ENCODE results near the gene TNFSF9.

Gene TNFSF9, protein sequence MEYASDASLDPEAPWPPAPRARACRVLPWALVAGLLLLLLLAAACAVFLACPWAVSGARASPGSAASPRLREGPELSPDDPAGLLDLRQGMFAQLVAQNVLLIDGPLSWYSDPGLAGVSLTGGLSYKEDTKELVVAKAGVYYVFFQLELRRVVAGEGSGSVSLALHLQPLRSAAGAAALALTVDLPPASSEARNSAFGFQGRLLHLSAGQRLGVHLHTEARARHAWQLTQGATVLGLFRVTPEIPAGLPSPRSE

DNA sequence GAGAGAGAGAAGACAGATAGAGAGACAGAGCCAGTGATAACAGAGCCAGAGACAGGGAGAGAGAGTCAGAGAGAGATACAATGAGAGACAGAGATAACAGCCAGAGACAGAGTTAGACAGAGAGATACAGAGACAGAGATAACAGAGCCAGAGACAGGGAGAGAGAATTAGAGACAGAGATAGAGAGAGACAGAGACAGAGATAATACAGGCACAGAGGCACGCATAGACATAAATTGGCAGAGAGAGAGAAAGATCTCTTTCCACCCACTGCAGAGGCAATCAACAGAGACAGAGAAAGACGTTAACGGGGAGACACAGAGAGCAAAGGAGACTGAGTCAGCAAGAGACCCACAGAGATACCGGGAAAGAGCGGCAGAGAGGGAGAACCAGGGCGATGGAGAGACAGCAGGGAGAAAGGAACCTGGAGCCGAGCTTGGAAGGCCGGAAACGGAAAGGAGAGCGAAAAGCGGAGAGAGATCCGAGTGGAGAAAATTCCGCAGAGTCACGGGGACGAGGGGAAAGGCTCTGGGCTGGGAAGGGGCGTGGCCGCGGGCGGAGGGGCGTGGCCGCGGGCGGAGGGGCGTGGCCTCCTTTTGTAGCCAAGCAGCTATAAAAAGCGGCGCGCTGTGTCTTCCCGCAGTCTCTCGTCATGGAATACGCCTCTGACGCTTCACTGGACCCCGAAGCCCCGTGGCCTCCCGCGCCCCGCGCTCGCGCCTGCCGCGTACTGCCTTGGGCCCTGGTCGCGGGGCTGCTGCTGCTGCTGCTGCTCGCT, at the start of gene TNFSF9:
Gene TNFSF9, plus strand, starts transcription at position 641 of the 777 bp plus-strand sequence. Its CDS starts 11 bp downstream, at position 652.
- DNase-seq, result peak; percentile 89

DNA sequence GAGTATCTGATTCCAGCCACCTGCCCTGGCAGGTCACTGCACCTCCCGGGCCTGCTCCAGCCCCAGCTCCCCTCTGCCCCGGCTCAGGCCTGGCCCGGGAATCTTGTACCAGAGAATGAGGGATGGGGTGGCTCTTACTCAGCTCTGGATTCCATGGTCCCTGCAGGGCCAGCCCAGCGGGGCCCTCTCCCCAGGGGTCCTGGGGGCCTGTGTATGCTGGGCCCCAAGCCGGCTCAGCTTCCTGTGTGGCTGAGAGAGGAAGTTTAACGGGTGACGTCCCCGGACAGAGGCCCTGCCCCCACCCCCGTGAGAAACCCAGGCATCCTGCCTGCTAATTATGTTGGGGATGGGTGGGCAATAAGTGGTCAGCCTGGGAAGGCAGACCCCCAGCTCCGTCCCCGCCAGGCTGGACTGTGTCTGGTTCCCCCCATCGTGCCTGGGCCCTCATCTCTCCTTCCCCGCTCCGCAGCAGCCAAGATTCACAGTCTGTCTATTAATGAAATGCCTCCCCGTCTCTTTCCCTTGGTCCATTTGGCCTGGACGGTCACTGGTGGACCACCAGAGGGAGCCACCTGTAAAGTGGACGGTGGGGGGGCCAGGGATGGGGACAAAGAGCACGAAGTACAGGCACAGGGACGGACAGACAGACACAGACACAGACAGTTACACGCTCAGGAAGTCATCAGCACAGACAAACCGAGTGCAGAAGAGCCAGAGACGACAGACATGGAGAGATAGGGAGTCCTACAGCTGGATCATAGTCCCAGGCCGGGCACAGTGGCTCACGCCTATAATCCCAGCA, 49.1 kb upstream of the TNFSF9 start, which contains the start of gene DENND1C:
Gene DENND1C, minus strand, starts transcription at position 247 of the 802 bp plus-strand sequence. Its CDS starts 92 bp downstream, at position 155.
- DNase-seq, result peak; percentile 67

DNA sequence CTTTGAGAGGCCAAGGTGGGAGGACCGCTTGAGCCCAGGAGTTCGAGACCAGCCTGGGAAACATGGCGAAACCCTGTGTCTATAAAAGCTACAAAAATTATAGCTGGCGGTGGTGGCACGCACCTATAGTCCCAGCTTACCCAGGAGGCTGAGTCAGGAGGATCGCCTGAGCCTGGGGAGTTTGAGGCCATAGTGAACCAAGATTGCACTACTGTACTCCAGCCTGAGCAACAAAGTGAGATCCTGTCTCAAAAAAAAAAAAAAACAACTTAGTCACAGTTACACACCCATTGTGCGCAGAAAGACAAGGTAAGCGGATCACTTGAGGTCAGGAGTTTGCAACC, 48.5 kb upstream of the TNFSF9 start:
- no peak for DNase-seq

DNA sequence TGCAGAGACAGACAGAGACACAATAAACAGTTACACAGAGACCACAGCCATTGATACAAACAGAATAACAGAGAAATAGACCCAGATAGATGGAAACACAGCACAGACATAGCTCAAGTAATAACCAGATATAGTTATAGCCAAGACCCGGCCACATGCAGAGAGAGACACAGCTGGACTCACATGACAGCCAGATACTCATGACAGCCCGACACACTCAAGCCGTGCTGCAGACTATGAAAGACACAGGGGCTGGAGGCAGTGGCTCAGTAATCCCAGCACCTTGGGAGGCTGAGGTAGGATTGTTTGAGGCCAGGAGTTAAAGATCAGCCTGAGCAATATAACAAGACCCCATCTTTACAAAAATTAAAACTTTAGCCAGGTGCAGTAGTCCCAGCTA, 47.6 kb upstream of the TNFSF9 start:
- no peak for DNase-seq

DNA sequence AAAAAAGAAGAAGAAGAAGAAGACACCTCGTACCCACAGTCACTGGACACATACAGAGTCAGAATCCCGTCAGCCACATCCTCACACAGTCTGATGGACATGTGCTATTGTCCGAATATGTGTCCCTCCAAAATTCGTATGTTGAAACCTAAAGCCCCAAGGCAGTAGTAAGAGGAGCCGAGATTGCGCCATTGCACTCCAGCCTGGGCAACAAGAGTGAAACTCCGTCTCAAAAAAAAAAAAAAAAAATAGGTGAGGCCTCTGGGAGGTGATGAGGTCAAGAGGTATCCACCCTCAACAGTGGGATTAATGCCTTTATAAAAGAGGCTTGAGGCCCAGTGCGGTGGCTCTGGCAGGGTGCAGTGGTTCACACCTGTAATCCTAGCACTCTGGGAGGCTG, 46.6 kb upstream of the TNFSF9 start:
- DNase-seq, result no peak

DNA sequence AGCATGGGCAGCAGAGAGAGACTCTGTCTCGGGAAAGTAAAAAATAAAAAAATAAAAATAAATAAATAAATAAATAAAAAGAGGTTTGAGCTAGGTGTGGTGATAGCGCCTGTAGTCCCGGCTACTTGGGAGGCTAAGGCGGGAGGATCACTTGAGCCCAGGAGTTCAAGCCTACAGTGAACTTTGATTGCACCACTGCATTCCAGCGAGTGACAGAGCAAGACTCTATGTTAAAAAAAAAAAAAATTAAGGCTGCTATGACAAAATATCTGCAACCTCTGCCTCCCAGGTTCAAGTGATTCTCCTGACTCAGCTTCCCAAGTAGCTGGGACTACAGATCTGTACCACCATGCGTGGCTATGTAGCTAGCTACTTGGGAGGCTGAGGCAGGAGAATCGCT, 46.0 kb upstream of the TNFSF9 start:
- no peak for DNase-seq

DNA sequence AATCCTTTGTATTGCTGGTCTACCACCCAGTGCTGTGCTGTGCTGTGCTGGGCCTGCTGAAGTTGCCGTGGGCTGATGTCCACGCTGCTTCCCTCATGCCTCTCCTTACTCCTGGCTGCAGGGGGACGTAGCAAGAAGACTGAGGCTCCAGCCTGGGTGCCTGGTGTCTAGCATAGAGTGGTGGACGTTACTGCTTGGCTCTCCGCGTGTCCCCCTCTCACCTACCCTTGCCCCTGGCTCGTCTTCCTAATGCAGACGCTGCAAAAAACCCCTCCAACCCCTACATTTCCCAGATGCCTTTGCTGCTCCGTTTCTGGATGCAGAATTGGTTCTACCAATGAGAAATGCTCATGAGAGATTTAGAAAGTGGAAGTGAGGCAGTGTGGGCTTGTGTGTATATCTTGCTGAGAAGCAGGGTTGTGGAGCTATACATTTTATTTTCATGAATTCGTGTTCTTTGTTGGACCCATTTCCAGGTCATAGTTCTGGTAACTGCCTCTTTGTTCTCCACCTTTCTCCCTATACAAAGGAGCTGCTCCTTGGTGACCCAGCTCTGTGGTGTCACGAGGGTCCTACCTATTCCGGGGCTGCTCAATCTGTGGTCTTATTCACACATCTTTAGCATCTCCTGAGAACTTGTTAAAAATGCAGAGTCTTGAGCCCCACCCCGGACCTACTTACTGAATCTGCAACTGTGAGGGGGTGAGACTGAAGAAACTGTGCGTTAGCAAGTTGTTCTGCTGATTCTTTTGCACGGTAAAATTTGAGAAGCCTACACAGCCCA, 41.4 kb upstream of the TNFSF9 start:
- no peak for DNase-seq

DNA sequence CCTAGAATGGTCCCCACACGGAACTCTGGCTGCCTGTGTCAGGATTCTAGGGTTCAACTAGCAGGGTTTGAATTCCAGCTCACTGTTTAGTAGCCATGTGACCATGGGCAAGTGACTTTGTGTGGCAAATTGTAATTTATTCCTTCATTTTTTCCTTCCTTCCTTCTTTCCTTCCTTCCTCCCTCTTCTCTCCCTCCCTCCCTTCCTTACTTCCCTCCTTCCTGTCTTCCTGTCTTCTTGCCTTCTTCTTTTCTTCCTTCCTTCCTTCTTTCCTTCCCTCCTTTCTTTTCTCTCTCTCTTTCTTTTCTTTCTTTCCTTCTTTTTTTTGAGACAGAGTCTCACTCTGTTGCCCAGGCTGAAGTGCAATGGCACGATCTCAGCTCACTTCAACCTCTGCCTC, 40.7 kb upstream of the TNFSF9 start:
- no peak for DNase-seq

DNA sequence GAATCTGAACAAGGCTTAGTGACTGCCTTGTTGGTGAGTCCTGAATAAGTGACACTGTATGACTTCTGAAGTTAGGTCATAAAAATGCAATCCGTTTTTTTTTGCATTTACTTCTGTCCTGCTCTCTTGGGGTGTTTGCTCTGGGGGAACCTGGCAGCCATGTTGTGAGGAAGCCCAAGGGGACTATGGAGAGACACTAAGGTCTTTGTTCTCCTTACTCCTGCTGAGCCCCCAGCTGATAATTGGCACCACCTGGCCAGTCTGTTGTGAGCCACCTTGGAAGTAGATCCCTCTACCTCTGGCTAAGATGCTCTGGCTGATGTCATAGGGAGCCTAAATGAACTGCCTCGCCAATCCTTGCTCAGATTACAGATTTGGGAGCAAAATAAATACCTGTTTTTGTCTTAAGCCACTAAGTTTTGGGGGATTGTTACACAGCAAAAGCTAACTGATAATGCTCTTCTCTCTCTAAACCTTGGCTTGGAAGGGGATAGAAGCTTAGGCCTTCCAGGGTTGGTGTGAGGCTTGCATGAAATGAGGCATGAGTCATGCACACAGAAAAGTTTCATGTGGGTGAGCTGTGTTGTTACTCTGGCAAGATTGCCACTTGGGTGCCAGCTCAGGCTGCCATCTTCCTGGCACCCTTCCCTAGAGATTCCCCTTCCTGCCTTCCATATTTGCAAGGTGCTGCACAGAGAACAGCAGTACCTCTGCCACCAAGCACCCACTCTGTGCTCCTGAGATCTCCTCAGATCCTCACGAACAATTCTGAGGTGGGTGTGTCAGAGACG, 38.8 kb upstream of the TNFSF9 start:
- DNase-seq, result no peak

DNA sequence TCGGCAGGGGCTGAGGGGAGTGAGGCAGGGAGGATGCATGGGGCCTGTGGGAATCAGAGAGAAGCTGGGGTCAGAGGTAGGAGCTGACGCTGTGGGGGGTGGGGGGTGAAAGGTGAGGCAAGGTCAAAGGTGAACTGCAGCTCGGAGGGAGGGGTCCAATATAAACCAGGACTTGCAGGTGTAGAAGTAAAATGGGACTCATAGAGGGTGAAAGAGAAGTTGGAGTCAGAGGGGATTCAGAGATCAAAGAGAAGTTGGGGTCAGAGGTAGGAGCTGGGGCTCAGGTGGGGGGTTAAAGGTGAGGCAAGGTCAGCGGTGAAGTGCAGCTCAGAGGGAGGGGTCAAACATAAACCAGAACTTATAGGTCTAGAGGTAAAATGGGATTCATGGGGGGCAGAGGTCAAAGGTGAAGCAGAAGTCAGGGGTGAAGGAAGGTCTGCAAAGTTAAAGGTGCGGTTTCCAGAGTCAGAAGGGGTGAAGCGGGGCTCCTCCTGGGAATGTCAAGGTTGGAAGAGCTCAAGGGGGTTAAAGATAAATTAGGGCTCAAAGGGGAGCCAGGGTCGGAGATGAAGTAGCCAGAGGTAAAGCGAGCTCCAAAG, 36.3 kb upstream of the TNFSF9 start:
- no peak for DNase-seq

DNA sequence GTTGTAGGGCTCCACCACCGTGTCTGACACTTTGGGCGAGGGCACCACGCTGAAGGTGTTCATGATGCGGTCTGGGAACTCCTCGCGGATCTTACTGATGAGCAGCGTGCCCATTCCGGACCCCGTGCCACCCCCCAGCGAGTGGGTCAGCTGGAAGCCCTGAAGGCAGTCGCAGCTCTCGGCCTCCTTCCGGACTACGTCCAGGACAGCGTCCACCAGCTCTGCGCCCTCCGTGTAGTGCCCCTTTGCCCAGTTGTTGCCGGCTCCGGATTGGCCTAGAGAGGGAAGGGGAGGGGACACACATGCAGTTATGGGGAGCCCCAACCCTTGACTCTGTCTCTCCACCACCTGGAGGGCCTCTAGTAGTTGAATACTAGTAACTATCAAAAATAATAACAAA, 34.9 kb upstream of the TNFSF9 start:
- no peak for DNase-seq

DNA sequence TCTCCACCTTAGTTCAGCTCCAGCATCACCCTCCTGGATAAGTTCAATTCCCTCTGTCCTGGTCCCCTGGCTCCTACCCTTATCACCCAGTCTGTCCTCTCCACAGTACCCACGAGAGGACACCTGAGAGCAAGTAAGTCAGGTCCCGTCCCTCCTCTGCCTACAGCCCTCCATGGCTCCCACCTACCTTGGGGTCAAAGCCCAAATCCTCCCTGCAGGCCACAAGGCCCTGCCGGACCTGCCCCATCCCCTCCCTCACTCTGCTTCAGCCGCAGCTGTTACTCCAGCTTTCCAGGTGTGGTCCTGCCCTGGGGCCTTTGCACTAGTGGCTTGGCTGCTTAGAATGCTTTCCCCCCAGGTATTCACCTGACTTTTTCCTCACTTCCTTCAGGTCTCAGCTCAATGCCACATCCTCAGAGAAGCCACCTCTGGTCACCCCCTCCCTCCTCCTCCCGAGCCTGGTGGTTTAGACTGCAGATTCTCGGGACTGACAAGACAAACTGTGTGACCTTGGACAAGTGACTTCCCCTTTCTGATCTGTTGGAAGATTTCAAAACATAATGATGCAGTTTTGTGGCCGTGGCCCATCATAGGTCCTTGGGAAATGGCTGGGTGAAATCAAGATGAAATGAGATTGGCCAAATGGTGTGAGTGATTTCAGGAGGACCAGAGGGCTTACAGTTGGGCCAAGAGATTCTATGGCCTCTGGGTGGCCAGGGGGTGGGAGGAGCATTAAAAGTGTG, 32.4 kb upstream of the TNFSF9 start:
- no peak for DNase-seq

DNA sequence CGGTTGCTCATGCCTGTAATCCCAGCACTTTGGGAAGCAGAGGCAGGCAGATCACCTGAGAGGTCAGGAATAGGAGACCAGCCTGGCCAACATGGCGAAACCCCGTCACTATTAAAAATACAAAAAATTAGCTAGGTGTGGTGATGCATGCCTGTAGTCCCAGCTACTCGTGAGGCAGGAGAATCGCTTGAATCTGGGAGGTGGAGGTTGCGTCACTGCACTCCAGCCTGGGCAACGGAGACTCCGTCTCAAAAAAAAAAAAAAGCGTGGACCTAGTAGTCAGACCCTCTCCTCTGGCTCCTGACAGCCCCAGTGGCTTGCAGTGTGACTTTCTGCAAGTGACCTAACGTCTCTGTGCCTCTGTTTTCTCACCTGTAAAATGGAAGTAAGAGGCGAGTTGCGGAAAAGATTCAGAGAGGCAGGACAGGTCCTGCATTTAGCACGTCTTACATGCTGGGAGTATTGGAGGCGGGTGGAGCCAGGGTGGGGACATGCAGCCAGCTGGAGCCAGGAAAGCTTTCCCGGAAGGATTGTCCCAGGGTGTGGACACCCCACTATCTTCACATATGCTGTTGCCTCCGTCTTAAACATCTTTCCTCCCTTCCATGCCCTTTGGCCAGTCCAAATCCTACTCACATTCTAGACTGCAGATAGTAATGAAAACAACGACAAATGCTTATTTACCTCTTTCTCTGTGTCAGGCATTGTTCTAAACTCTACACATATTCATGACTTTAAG, 31.6 kb upstream of the TNFSF9 start:
- no peak for DNase-seq

DNA sequence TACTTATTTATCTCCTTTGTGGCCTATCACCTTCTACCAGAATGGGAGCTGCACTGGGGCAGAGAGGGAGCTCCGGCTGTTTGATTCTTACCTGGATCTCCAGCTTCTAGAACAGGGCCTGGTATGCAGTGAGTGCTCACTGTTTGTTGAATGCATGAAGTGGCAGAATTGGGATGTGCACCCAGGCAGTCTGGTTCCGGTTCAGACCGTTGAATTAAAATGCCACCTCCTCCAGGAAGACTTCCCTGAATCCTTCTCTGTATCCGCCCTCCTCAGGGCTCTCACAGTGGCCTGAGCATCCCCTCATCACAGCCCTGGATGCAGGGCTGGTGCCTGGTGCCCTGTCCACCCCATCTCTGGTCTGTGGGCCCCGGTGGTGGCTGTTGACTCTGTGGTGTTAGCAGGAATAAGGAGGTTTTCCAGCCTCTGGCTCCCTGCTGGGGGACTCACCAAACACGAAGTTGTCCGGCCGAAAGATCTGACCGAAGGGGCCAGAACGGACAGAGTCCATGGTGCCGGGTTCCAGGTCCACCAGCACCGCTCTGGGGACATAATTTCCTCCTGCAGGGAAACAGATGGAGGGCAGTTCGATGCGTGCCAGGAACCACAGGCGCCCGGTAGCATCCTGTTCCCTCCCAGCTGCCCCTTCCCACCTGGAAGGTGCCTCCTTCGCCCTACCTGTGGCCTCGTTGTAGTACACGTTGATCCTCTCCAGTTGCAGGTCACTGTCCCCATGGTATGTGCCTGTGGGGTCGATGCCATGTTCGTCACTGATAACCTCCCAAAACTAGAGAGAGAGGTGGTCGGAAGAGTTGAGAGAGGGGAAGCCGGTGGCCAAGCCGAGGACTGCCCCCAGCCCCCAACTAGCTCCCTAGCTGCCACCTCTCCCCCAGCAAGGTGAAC, 29.7 kb upstream of the TNFSF9 start:
- DNase-seq, result no peak

DNA sequence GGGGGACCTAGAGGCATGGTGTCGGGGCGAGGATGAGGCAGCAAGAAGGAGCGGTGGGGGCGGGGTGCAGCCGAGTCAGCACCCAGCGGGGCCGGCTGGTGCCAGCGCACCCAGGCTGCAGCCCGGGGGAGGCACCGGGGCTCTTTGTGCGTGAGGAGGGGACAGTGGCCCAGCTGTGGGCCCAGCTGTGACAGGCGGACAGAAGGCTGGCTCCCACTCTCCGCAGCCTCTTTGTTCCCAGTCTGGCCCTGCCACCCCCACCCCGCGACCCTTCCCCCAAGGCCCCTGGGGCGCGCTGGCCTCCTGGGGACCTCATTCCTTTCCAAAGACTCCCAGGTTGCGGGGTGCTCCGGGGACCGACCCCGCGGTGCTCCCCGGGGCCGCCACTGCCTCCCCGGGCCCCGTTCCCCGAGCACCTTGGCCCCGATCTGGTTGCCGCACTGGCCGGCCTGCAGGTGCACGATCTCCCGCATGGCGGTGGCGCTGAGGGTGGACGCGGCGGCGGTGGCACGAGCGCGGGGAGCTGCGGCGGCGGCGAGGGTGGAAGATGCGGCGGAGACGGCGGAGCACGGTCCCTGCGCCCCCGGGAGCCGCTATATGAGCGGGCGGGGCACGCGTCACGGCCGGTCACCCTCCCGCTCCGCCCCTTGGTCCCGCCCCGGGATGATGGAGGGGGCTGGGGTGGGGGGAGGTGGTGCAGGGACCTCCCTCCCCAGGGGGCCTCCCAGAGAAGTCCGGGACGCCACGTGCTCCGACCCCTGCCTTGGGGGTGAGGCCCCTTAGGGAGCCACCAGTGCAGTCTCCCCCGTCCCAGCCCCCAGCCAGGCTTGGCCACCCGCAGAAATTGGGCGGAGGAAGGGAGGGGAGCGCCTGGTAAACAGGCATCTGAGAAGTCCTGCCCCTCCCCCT, 28.8 kb upstream of the TNFSF9 start, which contains the start of gene TUBB4A:
Gene TUBB4A, minus strand, starts transcription at position 570 of the 909 bp plus-strand sequence. Its CDS starts 97 bp downstream, at position 473.
- DNase-seq, result peak; percentile 58

DNA sequence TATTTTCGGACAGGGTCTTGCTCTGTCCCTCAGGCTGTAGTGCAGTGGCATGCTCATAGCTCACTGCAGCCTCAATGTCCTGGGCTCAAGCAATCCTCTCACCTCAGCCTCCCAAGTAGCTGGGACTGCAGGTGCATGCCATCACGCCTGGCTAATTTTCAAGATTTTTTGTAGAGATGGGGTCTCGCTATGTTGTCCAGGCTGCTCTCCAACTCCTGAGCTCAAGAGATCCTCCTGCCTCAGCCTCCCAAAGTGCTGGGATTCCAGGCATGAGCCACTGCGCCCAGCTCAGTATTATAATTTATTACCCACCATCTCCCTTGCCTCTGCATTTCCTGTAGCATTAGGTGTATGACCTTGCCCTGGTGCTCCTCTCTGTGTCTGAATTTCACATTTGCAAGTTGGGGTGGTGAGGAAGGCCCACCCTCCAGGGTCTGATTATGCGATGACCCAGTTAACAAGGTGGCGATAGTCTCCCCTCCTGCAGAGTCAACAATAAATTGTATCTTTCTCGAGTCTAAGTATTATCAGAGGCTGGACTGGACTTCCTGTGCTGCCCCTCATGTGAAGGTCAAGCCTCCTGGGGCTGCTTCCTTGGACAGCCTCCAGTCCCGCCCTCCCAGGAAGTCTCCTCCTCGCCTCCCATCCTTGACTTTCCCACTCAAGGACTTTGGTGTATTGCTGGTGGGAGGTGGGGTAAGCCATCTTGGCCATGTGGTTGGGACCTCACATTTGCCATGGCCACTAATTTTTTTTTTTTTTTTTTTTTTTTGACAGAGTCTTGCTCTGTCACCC, 27.2 kb upstream of the TNFSF9 start:
- DNase-seq, result no peak

Measured in activated T-cell treated with anti-CD3 and anti-CD28 coated beads, Interleukin-2, amount 50 U/mL, for 1 hour (primary cell).